DMS 273 treated with DMSO at 0.1 percent for 48 hours (cell line): Measurements from ENCODE around the gene HDGF.

ENCODE experiments used
- DNase-seq: peaks from one replicate; lab custom pipeline; 2025; lab: John Stamatoyannopoulos, UW

HDGF gene

GRCh38 chr1:156725683-156726280 lies 25.7 kb downstream of the HDGF start:
- DNase-seq: peak; percentile 67

DNA sequence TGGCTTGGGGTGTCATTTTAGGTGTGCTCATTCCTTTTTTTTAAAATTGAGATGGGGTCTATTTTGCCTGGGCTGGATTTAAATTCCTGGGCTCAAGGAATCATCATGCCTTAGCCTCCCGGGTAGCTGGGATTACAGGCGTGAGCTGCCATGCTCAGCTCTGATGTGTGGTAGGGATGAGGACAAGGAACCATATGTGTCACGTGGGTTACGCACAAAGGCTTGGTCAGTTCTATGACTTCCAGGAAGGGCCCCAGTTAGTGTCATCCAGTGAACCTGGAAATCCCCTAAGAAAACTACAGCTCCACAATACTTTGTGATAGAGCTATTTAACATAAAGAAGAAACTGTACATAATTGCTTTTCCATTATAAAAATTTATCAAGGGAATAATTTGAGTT lies 29.9 kb downstream of the HDGF start:
- no peak for DNase-seq

DNA sequence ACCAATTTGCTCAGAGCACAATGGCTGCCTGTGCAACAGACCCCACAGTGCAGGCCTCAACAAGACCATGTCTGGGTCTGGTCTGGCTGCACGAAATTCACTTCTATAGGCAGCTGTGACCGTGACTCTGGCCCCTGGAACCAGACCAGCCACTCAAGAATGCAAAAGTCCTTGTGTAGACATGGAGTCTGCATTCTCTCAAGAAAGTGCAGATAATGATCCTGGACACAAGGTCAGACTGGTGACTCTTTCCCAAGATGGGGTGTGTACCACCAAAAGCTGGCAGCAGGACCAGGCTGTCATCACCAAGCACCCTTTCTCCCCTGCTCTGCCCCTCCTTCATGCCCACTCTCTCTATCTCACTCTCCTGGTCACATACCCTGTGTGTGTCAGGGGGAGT lies 30.3 kb downstream of the HDGF start:
- DNase-seq: no peak

DNA sequence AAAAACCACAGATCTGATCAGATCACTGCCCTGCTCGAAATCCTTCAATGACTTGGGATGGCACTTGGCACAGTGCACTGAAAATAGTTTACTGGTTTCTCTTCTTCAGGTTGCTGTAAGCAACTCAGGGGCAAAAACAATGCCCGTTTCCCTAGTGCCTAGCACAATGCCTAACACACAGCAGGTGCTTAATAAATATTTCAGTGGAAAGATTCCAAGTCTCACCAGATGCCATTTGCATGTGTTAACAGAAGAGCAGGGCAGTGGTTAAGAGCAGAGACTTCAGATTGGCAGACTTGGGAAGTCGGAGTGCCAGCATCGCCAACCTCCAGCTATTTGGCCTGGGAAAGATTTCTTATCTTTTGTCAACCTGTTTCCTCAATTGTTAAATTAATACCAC lies 34.1 kb downstream of the HDGF start:
- DNase-seq: peak; percentile 63

- DNase-seq: no peak
These were observed 36.6 kb downstream of the HDGF start for GRCh38 chr1:156714830-156715229.

- DNase-seq: no peak
These were observed 38.8 kb downstream of the HDGF start for GRCh38 chr1:156712626-156713025.

- no peak for DNase-seq
These were observed 40.3 kb downstream of the HDGF start for GRCh38 chr1:156711011-156711817.

DNA sequence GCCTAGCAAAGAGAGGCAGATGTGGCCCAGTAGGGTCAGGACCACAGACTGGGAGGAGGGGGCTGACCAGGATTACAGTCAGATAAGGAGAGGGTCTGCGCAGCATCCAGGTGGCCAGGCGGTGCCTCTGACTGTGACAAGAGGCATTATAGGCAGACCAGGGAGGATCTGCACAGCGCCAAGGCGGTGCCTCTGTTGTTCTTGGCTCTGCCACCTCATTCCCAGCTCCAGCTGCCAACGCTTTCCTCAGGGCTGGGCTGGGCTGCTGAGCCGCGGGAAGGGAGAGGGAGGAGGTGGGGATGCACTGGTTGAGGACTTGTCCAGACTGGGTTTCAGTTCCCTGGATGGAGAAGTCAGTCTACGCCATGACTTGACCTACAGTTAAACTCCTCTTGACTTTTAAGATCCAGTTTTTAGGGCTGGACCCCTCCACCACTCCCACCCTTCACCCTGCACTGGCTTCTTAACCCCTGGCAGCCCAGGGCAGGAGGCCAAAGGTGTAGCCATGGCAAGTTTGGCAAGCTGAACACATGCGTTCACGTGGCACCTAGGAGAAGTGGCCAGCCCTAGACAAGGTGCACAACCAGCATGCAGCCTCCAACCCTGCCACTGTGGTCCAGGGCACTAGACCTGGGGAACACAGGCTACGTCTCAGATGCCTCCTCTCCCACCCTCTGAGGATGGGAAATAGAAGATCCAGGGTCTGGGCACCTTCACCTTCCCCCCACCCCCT lies 41.6 kb downstream of the HDGF start:
- peak; percentile 56 for DNase-seq

DNA sequence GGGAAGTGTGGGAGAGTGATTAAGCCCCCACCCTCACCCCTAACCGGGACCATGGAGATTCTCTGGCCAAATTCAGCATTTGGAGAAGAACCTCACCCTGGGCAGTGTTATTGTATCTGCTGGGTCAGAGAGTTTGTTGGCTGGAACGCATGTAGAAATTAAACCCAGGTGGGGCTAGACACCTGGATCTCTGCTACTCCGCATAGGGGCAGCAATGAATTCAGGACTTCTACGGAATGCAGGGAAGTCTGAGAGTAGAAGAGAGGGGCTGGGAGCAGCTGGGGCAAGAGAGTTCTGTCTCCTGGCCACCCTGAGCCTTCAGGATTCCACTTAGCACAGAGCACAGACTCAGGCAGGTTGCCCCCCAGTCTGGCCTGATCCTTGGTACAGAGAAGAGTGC lies 42.4 kb downstream of the HDGF start:
- no peak for DNase-seq

GRCh38 chr1:156708218-156708661 lies 43.2 kb downstream of the HDGF start:
- DNase-seq: no peak

- DNase-seq: no peak
These were observed 43.9 kb downstream of the HDGF start for GRCh38 chr1:156707417-156708217.

DNA sequence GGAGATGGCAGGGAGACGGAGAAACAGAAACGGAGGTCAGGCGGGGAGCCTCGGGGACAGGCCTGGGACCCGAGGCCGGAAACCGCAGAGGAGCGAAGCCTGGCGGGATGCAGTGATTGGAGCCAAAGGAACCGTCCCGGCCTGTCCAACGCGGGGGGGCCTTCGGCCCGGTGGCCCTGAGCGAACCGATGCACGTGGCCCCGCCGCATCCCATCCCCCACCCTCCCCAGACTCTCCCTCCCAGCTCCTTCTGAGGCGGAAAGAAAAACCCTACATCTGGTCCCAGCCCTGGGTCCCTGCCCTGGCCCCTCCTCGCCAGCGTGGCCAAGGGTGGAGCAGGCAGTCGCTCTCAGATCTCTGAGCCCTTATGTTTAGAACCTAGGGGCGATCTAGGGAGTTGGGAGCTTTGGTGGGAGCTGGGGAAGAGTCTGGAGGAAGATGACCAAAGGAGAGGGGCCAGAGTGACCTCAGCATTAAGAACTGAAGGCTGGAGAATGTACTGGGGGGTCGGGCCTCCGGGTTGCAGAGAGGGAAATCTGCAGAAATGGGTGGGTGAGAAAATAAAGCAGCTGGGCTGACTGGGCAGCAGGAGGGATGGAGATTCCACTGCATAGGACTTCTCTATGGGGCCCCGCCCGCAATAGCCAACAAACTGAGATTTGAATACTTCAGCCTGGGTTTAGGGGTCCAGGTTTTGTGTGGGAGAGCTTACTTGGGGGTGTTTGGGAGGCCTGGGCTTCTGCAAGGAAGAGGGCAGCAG lies 44.6 kb downstream of the HDGF start:
- DNase-seq: no peak

DNA sequence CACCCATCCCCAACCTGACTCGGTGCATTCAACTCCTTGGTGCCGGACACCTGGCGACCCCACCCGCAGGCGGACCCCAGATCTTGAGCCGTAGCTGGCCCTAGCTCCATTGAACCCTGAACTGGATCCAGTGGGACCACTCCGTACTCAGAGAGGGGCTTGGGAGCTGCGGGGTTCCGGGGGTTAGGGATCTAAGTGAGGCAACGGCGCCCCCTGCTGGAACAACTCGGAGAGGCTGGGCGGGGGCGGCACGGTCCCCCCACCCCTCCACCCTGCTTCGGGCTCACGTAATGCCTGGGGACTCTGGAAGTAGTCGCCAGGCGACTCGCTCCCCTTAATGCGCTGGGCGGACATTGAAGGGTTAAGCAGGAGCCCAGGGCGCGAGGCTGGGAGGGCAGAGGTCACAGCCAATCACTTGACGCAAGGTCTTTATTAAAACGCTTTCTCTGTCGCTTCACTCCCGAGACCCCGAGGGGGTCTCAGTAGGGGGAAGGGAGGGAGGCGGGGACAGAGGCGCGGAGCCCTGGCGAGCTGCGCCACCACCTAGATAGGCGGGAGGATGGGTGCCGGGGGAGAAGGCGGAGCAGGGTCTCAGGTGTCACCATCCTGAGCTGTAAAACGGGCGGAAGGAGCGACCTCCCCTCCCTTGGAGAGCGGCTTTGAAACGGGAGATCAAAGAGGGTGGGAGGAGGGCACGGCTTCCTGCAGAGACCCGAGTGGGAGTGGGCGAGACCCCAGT lies 45.4 kb downstream of the HDGF start:
- no peak for DNase-seq

GRCh38 chr1:156705321-156705917 lies 46.1 kb downstream of the HDGF start, which contains the start of gene CRABP2:
Gene CRABP2 (minus strand): TSS chr1:156705583. CDS start chr1:156705446, 137 bp downstream.
- DNase-seq: no peak

- DNase-seq: no peak
These were observed 46.5 kb downstream of the HDGF start for GRCh38 chr1:156704930-156705320.

- no peak for DNase-seq
These were observed 47.2 kb downstream of the HDGF start for GRCh38 chr1:156704166-156704711.

DNA sequence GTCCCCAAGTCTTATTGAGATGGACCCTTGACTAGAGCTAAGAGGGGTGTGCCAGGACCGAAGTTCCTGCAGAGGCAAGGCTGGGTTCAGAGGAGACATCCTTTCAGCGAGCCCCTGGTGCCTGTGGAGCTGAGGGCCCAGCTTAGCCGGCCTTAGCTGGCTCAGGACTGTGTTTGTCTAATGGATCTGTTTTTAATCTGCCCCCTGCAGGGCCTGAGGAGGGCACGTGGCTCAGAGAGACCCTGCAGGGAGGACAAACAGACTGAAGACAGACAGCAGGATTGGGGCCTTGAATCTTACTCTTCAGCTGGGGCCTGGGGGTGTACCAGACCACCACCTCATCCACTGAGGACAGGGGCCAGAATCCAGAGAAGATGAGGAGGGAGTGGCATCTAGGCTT lies 47.7 kb downstream of the HDGF start:
- DNase-seq: no peak

DNA sequence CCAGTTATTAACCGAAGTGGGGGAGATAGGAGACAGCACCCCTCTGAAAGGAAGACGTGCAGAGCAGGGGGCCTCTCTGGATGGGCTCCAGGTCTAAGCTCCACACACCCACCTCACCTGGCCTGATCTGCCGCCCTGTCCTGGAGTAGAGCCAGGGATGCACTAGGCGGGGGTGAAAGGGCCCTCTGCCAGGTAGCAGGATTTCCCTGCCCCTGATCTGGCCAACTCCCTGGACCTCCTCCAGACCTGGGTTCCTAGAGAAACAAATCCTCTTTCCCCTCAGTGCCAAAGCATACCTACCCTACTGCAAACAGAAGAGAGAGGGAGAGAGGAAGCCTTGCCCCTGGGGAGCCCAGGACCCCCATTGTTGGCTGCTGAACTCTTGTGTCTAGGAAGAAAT lies 48.1 kb downstream of the HDGF start:
- no peak for DNase-seq

GRCh38 chr1:156700736-156701531 lies 50.5 kb downstream of the HDGF start:
- no peak for DNase-seq
